Body of pancreas (tissue), 4 donors: ENCODE results near the gene HYAL2. TPM values are rescaled to one million over a fixed set of nuclear protein-coding genes. Genes with fewer than 3 reads are reported as not detected.

ENCODE experiments used
- ATAC-seq: fragments of 150-250 bp; one replicate; pipeline ENCODE4 v1.9.1; 2016
- DNase-seq, 4 donors: peaks; one replicate each; pipeline ENCODE4 v3.0.0-alpha.2; 2019
- H3K27ac ChIP-seq, 4 donors: fragments of 200-600 bp; sonication (generic); 1 replicate in 3 of 4; 2 replicates in 1 of 4; pipeline versions ENCODE4 v1.5.1 to v1.6.1; 2016 to 2019; ENCODE audit warnings: mild to moderate bottlenecking in 1 of 4, mixed read lengths in 1 of 4, moderate library complexity in 1 of 4
- H3K27me3 ChIP-seq, 2 donors: fragments of 200-600 bp; sonication (generic); one replicate each; pipeline ENCODE4 v1.6.0; 2016; ENCODE audit warnings: mild to moderate bottlenecking in 1 of 2
- H3K36me3 ChIP-seq, 2 donors: fragments of 200-600 bp; sonication (generic); replicated peaks in 1 of 2; 2 replicates each; pipeline ENCODE4 v1.5.1; 2016; ENCODE audit warnings: low read depth in 2 of 2; ENCODE audit not compliant: insufficient read depth in 1 of 2
- H3K4me1 ChIP-seq: fragments of 200-600 bp; sonication (generic); one replicate; pipeline ENCODE4 v1.6.0; 2016
- H3K4me3 ChIP-seq, 2 donors: fragments of 200-600 bp; sonication (generic); 1 replicate in 1 of 2; 2 replicates in 1 of 2; pipeline ENCODE4 v1.5.1; 2016 to 2019
- H3K9me3 ChIP-seq, 3 donors: fragments of 200-600 bp; sonication (generic); 1 replicate in 2 of 3; 2 replicates in 1 of 3; pipeline ENCODE4 v1.5.1; 2016
- CTCF ChIP-seq, 7 experiments: fragments of 450-650 bp in 4 of 7; fragments of 200-600 bp in 3 of 7; sonication (generic) in 3 of 7; IDR thresholded peaks; one replicate each; pipeline ENCODE4 v1.5.1; 2016 to 2019; ENCODE audit warnings: antibody characterized with exemption in 7 of 7
- POLR2A ChIP-seq, 3 donors: fragments of 450-650 bp; IDR thresholded peaks; one replicate each; pipeline ENCODE4 v1.6.1; 2016; ENCODE audit warnings: antibody characterized with exemption in 3 of 3, mild to moderate bottlenecking in 2 of 3
- WGBS, 2 donors: methylation state at CpG; one replicate each; pipeline ENCODE4 v1.1.5; 2017; 5-methylcytosine and 5-hydroxymethylcytosine counted together
- intact Hi-C: fragments of 100-400 bp; cut with DNase I; formaldehyde crosslinking; loops from one replicate; pipeline ENCODE4 v1.15.1; 2023
- total RNA-seq, 2 donors: library from RNA; depleted of rRNA; stranded (reverse); fragments of >200 nt; gene quantifications; one replicate each; pipeline ENCODE4 v1.1.0, GENCODE V29; 2016

Gene HYAL2
- total RNA-seq: 10 to 100 TPM; 35.6 to 48.3 TPM

GRCh38 chr3:50322386-50323091 is at the start of gene HYAL2:
HYAL2 (minus strand) TSS chr3:50322745; CDS start chr3:50320489, 2,256 bp downstream.
- peaks cover 72% of the 10 kb centered on the region for H3K4me1 ChIP-seq
- intact Hi-C loops: no loop called here
- peak within 1 kb of the TSS; percentile 3 to 62 for H3K4me3 ChIP-seq
- ATAC-seq (no peak), DNase-seq (peak in 3 of 4 donors; percentile 49 to 63 (median 61))
- no peaks in the 10 kb centered on the region for H3K9me3 ChIP-seq
- TF ChIP-seq POLR2A (IDR thresholded peaks at IDR 0.05) (peak in 2 of 3 donors; percentile 24 to 36), CTCF (IDR thresholded peaks at IDR 0.05) (no peak)
- WGBS, 2 donors: 21 to 35% methylated on average over 17 to 31 of the region's 31 CpGs
- H3K27me3 ChIP-seq: no peaks in the 10 kb centered on the region
- H3K27ac ChIP-seq: peak within 1 kb of the TSS; percentile 88 to 98 (median 96)
- peaks cover 0 to 5% of the 10 kb centered on the region in 2 donors for H3K36me3 ChIP-seq

GRCh38 chr3:50371133-50371685 is 48.7 kb upstream of the HYAL2 start:
- Histone ChIP-seq H3K4me3 (no peak overlapping the region), H3K27ac (no peak overlapping the region), H3K4me1 (peaks cover 12% of the 10 kb centered on the region), H3K27me3 (no peaks in the 10 kb centered on the region), H3K36me3 (no peaks in the 10 kb centered on the region), H3K9me3 (no peaks in the 10 kb centered on the region)
- ATAC-seq (no peak), DNase-seq (no peak)
- WGBS, 2 donors: 62 to 92% methylated on average over 3 of the region's 3 CpGs
- intact Hi-C loops: no loop called here
- no peak for TF ChIP-seq POLR2A (IDR thresholded peaks at IDR 0.05)
- TF ChIP-seq CTCF (IDR thresholded peaks at IDR 0.05): no peak

GRCh38 chr3:50370594-50370993 is 48.0 kb upstream of the HYAL2 start:
- DNase-seq: no peak
- Histone ChIP-seq H3K9me3 (no peaks in the 10 kb centered on the region), H3K4me3 (no peak overlapping the region), H3K4me1 (peaks cover 19% of the 10 kb centered on the region), H3K27me3 (no peaks in the 10 kb centered on the region), H3K36me3 (no peaks in the 10 kb centered on the region), H3K27ac (no peak overlapping the region)
- intact Hi-C loops: no loop called here
- WGBS, 2 donors: 49 to 55% methylated on average over 11 to 14 of the region's 14 CpGs
- no peak for ATAC-seq
- TF ChIP-seq CTCF (IDR thresholded peaks at IDR 0.05): no peak
- no peak for TF ChIP-seq POLR2A (IDR thresholded peaks at IDR 0.05)

- TF ChIP-seq POLR2A (IDR thresholded peaks at IDR 0.05): no peak
- no peak for TF ChIP-seq CTCF (IDR thresholded peaks at IDR 0.05)
- Histone ChIP-seq H3K4me1 (peaks cover 29% of the 10 kb centered on the region), H3K27ac (no peak overlapping the region), H3K9me3 (no peaks in the 10 kb centered on the region), H3K4me3 (no peak overlapping the region), H3K36me3 (no peaks in the 10 kb centered on the region), H3K27me3 (no peaks in the 10 kb centered on the region)
- DNase-seq (no peak), ATAC-seq (no peak)
- intact Hi-C loops: no loop called here
- 55 to 59% methylated on average over 9 of the region's 9 CpGs for WGBS, 2 donors
Observed at GRCh38 chr3:50369012-50369670, 46.6 kb upstream of the HYAL2 start.
